22Rv1 (cell line): ENCODE data around the gene ARHGEF17.

ENCODE experiments used
- H3K27ac ChIP-seq: fragments of 450-650 bp; 2 replicates; pipeline ENCODE4 v1.5.1; 2017
- ZFX ChIP-seq: fragments of 450-650 bp; IDR thresholded peaks from 2 replicates; pipeline ENCODE4 v1.6.1; 2017; ENCODE audit warnings: antibody characterized with exemption, borderline replicate concordance
- TF ChIP-seq, protein P1 (sequence below): fragments of 450-650 bp; IDR thresholded peaks from 2 replicates; pipeline ENCODE4 v1.5.1; 2017; ENCODE audit warnings: mild to moderate bottlenecking

The ARHGEF17 gene

DNA sequence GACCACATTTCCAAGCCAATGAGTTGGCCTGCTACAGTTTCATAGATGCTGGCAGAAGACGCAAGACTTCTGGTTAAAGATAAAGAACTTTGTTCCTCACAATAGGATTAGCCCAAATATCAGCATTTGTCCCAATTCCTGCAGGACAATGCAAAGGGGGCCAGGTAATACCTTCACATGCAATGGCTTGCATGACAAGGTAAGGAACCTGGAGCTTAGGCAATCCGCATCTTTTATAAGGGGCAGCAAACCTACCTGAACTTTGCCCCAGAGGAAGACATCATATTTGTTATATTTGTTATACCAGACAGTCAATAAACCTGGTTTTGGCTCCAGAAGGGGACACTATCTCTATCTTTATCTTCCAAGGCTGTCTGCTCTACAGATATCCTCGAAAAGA is 30.6 kb upstream of the ARHGEF17 start:
- TF ChIP-seq, protein P1, sequence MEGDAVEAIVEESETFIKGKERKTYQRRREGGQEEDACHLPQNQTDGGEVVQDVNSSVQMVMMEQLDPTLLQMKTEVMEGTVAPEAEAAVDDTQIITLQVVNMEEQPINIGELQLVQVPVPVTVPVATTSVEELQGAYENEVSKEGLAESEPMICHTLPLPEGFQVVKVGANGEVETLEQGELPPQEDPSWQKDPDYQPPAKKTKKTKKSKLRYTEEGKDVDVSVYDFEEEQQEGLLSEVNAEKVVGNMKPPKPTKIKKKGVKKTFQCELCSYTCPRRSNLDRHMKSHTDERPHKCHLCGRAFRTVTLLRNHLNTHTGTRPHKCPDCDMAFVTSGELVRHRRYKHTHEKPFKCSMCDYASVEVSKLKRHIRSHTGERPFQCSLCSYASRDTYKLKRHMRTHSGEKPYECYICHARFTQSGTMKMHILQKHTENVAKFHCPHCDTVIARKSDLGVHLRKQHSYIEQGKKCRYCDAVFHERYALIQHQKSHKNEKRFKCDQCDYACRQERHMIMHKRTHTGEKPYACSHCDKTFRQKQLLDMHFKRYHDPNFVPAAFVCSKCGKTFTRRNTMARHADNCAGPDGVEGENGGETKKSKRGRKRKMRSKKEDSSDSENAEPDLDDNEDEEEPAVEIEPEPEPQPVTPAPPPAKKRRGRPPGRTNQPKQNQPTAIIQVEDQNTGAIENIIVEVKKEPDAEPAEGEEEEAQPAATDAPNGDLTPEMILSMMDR, result no peak
- TF ChIP-seq ZFX, result no peak
- no peak overlapping the region for H3K27ac ChIP-seq

DNA sequence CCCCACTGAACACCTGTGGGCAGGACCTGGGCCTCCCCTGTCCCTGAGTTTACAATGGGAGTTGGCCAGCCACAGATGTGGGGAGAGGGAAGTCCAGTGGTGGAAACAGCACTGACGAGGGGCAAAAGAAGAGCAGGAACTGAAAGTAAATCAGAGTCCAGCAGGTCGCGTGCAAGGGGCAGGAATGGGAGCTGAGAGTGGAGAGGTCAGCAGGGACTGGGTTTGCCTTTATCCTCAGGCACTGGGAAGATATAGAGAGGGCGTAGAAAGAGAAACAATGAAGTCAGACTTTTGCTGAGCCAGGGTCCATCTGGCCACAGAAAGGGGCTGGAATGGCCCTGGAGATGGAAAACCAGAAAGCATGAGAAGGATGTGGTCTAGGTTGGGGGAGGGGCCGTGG is 27.4 kb upstream of the ARHGEF17 start:
- no peak overlapping the region for H3K27ac ChIP-seq
- no peak for TF ChIP-seq ZFX
- TF ChIP-seq, protein P1, result no peak

DNA sequence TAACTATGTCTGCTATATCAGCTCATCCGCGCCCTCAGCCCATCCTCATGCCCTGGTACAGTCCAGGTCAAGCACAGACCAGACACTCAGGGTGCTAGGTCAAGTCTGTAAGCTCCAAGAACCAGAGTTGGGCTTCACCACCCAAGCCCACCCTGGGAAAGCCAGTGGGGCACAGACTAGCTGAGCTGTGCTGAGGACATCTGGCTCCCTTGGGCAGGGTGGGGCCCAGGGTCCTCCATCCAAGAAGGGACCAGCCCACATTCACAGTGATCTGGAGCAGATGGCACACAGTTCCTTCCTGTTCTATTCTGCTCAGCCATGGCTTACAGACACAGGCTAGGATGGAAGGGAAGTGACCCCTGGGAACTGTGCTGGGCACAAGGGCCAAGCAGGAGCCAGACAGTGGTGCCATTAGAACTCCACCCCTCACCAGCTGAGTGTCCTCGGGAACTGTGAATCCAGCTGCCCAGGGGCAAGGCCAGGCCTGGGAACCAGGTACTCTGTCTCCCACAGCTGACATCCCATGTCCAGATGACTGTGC is 26.8 kb upstream of the ARHGEF17 start:
- TF ChIP-seq, protein P1, result no peak
- TF ChIP-seq ZFX, result no peak
- H3K27ac ChIP-seq, result no peak overlapping the region

DNA sequence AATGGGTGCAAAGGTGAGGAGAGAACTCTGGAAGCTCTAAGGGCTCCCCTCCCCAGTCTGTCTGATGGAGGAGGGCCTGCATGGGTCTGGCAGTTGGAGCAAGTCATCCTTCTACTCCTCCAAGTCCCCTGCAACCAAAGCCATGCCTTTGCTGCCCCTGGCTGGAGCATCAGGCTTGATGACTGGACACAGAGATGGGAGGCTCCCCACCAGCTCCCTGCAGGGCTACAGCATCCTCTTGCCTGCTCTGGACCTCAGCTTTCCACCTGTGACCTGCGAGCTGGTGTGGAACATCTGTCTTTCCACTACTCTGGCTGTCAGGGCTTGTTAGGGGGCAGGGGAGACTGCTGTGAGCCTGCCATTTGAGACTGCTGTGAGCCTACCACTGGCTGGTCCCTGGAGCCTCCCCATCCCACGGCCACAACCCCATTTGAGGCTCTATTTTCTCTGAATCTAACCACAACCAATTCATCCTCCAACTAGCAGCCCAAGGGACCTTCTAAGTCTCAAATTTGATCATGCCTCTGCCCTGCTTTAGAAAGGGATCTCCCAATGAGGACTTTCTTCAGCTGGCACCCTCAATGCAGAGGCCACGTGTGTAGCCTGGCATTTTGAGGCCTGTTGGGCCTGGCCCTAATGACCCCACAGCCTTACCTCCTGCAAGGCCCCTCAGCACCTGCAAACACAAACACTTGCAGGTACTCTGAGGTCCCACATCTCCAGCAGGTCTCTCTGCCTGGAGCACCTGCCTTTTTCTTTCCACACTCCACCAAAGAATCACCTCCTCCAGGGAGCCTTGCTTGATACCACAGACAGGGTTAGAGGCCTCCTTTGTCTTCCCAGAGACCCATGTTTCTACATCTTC is 26.0 kb upstream of the ARHGEF17 start:
- H3K27ac ChIP-seq, result no peak overlapping the region
- TF ChIP-seq ZFX, result no peak
- TF ChIP-seq, protein P1, result no peak

DNA sequence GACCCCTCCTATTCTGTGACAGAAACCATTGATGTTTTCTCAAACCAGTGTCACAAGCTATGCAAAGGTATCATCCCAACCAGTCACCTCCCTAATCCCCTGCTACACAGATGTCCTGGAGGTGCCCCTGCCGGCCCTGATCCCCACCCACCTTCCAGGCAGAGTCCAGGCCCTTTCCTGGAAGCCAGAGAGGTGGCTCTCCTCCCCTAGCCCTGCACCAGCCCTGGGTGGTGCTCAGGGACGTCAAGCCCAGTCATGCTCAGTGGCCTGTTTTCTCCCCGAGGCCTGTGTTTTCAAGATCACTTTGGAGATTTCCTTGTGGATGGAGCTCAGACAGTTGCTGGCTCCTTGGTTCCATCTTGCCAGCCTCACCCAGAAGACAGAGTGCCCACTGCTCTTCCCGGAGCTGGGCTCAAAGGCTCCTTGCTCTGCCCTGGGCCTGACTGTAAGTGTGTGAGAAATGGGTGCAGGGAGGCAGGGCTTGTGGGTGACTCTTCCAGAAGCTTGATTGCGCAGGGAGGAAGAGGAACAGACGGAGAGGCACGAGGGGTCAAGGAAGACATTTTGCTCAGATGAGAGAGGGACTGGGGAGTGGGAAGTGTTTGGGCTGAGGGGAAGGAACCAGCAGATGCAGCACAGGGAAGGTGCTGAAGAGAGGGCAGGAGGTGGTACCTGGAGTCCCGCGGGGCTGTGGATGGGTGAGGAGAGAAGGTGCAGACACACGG is 24.6 kb upstream of the ARHGEF17 start:
- no peak for TF ChIP-seq ZFX
- TF ChIP-seq, protein P1, result no peak
- H3K27ac ChIP-seq, result no peak overlapping the region

DNA sequence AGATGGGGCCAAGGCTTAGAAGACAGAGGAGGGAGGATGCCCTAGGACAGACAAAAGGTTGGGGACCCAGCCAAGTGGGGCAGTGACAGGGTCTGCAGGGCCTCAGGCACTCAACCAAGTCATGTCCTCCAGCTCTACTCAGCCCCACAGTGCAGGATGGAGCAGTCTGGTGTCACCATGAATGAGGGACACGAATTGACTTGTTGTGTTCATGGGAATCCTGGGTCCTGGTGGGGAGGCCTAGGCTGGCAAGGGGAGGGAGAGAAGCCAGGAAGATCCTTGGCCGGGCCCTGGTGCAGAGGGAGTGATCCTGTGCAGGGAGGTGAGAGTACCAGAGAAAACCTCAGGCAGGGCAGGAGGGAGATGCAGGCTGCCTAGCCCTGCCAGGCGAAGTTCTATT is 24.0 kb upstream of the ARHGEF17 start:
- no peak overlapping the region for H3K27ac ChIP-seq
- TF ChIP-seq, protein P1, result no peak
- TF ChIP-seq ZFX, result no peak
